GM13977 (cell line): ENCODE data around the gene CRYBG3.
"Not testable (repeated sequence)": the region's sequence is repeated elsewhere in the genome, so short reads cannot be mapped to it uniquely, and the experiment has no call there.

ENCODE experiments used
- DNase-seq: peaks from one replicate; pipeline ENCODE4 v3.0.0; 2012; ENCODE audit warnings: low spot score
- in situ Hi-C: fragments of 300-500 bp; cut with MboI; formaldehyde crosslinking; loops from one replicate; pipeline ENCODE4 v1.12.0; 2022; ENCODE audit warnings: low sequenced_read_pairs, low pct_unique_long_range_greater_than_20kb, mixed read lengths, inconsistent platforms; ENCODE audit not compliant: unreplicated experiment
- TF ChIP-seq, protein P1 (sequence below): IDR thresholded peaks from 2 replicates; pipeline ENCODE4 v1.5.1; 2012; ENCODE audit warnings: mild to moderate bottlenecking, control low read depth; ENCODE audit not compliant: insufficient read depth; ENCODE audit errors: extremely low read depth, missing control alignments

The CRYBG3 gene

DNA sequence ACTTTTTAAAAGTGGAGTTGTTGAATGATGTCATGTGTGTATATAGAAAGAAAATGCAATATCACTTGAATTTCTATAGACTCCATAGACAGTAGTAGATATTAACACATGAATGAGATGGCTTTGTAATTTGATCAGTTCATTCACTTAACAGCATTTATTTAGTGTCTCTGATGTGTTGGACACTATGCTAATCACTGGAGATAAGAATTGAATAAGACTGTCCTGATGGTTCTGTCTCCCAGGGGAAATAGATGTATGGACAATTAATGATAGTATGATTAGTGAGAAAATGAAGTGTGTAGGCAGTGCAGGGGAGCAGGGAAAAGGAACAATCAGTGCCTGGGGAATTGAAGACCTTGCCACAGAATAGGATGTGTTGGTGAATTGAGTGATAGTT lies 77.5 kb downstream of the CRYBG3 start:
- no peak for DNase-seq
- in situ Hi-C loops: no loop called here
- TF ChIP-seq, protein P1, sequence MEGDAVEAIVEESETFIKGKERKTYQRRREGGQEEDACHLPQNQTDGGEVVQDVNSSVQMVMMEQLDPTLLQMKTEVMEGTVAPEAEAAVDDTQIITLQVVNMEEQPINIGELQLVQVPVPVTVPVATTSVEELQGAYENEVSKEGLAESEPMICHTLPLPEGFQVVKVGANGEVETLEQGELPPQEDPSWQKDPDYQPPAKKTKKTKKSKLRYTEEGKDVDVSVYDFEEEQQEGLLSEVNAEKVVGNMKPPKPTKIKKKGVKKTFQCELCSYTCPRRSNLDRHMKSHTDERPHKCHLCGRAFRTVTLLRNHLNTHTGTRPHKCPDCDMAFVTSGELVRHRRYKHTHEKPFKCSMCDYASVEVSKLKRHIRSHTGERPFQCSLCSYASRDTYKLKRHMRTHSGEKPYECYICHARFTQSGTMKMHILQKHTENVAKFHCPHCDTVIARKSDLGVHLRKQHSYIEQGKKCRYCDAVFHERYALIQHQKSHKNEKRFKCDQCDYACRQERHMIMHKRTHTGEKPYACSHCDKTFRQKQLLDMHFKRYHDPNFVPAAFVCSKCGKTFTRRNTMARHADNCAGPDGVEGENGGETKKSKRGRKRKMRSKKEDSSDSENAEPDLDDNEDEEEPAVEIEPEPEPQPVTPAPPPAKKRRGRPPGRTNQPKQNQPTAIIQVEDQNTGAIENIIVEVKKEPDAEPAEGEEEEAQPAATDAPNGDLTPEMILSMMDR: no peak

DNA sequence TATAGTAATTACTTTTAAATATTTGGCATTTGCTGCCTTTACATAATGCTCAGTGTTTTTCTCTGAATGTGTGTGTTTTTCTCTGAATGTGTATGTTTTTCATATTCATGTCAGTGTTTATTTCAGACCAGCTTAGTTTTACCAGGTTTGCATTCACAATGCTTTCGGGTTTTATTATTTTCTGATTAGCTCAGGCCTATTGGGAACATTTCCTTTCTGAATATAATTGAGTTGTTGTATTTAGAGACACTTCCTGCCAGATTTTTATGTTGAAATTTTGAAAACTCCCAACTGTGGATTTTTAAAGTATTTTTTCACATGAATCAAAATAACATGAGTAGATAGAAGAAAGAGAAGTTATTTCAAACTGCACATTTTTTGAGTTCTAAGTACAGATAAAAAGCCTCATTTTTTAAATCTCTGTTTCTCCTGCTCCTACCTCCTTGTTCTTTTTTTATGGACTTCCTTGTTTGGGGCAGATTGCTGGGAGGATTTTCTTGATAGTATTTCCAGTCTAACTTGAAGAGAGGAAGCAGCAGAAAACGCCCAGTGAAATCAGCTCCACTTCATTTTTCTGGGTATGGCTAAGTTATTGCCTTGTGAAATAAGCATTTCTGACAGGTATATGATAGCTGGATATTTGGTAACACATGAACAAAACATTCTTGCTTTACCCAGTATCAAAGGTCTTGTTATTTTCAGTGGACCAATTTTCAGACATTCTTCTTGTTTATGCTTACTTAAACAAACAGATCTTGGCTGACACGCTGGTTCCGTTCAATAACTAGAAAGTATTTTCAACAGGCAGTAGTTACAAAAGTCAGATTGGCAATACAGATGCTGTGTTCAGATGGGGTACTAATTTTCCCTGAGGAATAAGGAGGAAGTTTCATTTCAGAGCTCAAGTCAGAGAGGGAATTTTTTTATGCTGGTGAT lies 79.8 kb downstream of the CRYBG3 start:
- TF ChIP-seq, protein P1: no peak
- DNase-seq: no peak
- in situ Hi-C loops: no loop called here

DNA sequence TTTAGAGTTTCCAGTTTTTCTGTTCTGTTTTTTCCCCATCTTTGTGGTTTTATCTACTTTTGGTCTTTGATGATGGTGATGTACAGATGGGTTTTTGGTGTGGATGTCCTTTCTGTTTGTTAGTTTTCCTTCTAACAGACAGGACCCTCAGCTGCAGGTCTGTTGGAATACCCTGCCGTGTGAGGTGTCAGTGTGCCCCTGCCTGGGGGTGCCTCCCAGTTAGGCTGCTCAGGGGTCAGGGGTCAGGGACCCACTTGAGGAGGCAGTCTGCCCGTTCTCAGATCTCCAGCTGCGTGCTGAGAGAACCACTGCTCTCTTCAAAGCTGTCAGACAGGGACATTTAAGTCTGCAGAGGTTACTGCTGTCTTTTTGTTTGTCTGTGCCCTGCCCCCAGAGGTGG lies 88.0 kb downstream of the CRYBG3 start:
- in situ Hi-C loops, DNase-seq: not testable (repeated sequence)

DNA sequence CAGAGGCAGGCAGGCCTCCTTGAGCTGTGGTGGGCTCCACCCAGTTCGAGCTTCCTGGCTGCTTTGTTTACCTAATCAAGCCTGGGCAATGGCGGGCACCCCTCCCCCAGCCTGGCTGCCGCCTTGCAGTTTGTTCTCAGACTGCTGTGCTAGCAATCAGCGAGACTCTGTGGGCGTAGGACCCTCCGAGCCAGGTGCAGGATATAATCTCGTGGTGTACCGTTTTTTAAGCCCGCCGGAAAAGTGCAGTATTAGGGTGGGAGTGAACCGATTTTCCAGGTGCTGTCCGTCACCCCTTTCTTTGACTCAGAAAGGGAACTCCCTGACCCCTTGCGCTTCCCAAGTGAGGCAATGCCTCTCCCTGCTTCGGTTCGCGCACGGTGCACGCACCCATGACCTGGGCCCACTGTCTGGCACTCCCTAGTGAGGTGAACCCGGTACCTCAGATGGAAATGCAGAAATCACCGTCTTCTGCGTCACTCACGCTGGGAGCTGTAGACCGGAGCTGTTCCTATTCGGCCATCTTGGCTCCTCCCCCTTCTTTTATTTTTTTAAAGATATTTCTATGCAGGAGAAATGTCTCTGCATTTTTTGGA lies 88.5 kb downstream of the CRYBG3 start:
- DNase-seq, in situ Hi-C loops: not testable (repeated sequence)

DNA sequence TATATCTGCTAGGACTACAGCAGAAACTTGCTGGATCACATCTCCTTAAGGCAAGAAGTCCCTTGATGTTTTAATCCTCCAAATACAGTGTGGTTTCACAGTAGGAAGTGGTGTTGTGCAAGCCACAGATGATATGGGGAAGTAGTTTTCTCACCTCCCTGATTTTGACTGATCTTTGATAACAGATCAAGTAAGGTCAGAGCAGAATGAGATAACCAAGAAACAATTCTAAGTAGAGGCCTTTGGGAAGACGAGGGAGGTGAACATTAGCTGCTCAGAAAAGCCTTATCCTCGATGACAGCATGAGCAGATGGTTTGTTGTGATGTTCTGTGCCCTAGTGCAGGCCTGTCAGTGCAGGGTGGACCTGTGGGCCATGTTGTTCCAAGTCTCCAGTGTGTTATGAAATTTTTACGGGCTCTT lies 89.1 kb downstream of the CRYBG3 start:
- in situ Hi-C loops: no loop called here
- no peak for DNase-seq
- TF ChIP-seq, protein P1: no peak

DNA sequence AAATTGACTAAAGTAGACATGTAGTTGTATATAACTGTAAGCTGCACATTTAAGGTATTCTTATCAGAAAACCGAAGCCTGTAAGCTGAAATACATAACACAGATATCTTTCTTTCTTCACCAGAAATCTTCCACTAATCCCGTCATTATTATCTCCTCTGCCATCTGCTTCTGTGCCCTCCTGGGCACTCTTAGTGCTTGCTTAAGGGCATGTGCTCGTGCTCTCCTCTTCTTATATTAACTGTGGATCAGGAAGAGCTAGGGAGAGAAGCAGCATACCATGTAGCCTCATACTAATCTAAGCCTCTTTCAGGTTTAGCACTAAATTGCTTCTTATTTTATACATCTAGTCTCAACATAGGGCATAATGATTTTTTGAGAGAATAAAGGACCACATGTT lies 89.6 kb downstream of the CRYBG3 start:
- in situ Hi-C loops: no loop called here
- TF ChIP-seq, protein P1: no peak
- DNase-seq: no peak

DNA sequence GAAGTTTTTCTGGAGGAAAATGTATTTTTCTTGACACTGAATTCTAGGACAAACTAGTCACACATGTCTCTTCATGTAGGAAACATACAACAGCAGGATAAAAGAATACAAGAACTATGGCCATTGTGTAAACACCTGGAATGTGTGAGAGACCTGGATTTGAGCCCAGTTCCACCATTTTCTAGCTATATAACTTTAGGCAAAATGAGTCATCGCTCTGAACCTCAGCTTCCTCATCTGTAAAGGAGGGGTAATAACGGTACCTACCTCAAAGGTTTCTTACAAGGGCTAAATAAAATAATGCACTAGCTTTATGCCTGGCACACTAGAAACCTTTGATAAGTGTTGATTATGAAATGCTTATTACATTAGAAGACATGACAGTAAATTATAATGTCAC lies 92.6 kb downstream of the CRYBG3 start:
- TF ChIP-seq, protein P1: no peak
- DNase-seq: no peak
- in situ Hi-C loops: no loop called here
